Nephron progenitor cell (in vitro differentiated cells): ENCODE measurements around the gene SLC39A7.
A peak's percentile ranks its signal among the peaks of the same experiment; 100 is the strongest.

ENCODE experiments used
- DNase-seq: peaks from one replicate; pipeline ENCODE4 v3.0.0; 2021
- H3K27ac Mint-ChIP-seq: 2 replicates; pipeline ENCODE4 v1.8.0; 2021; ENCODE audit warnings: mild to moderate bottlenecking, moderate library complexity, mixed read lengths
- H3K27me3 Mint-ChIP-seq: 2 replicates; pipeline ENCODE4 v1.8.0; 2021; ENCODE audit warnings: mild to moderate bottlenecking, low read depth, mixed read lengths; ENCODE audit not compliant: poor library complexity
- H3K36me3 Mint-ChIP-seq: 2 replicates; pipeline ENCODE4 v1.8.0; 2021; ENCODE audit warnings: low read depth, mixed read lengths
- H3K4me1 Mint-ChIP-seq: 2 replicates; pipeline ENCODE4 v1.8.0; 2021; ENCODE audit warnings: mixed read lengths
- H3K4me3 Mint-ChIP-seq: 2 replicates; pipeline ENCODE4 v1.8.0; 2021; ENCODE audit warnings: mild to moderate bottlenecking, moderate library complexity, mixed read lengths
- H3K9me3 Mint-ChIP-seq: 2 replicates; pipeline ENCODE4 v1.8.0; 2021; ENCODE audit warnings: mild to moderate bottlenecking, moderate library complexity, mixed read lengths
- CTCF ChIP-seq: fragments of 200-600 bp; sonication (generic); IDR thresholded peaks from 2 replicates; pipeline ENCODE4 v1.5.0; 2021; ENCODE audit warnings: antibody characterized with exemption

The SLC39A7 gene

DNA sequence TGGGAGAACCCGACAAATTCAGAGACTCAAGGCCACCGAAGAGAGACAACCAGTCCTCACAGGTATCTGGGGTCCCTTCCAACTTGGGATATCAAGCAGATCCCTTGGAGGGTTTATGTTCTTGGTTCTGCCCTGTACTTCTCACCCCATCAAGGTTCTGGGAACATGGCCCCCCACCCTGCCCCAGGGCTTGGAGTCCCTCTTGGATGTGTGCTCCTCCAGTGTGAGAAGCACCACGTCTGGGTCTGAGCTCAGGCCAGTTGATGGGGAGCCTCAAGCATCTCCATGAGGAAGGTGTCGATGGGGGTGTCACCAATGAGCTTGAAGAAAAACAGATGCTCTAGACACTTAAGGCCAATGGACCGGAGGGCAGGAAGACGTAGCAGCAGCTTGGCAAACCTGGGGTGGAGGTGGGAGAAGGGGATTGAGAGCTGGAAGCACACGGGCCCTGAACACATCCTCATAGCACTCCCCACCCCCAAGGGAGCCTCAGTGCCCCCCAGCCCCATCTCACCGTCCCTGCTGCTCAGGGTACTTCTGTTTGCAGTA lies 6.2 kb upstream of the SLC39A7 start:
- H3K4me3 Mint-ChIP-seq = no peak overlapping the region
- no peak for TF ChIP-seq CTCF
- H3K9me3 Mint-ChIP-seq = no peaks in the 10 kb centered on the region
- no peak for DNase-seq
- no peak overlapping the region for H3K27ac Mint-ChIP-seq
- peaks cover 63% of the 10 kb centered on the region for H3K27me3 Mint-ChIP-seq
- H3K36me3 Mint-ChIP-seq = peaks cover 37% of the 10 kb centered on the region
- H3K4me1 Mint-ChIP-seq = peaks cover 83% of the 10 kb centered on the region

GRCh38 chr6:33195304-33196165 lies 5.1 kb upstream of the SLC39A7 start:
- no peak for TF ChIP-seq CTCF
- Mint-ChIP-seq H3K27me3 (peaks cover 53% of the 10 kb centered on the region), H3K4me3 (peak overlapping the region; percentile 36), H3K27ac (no peak overlapping the region), H3K36me3 (peaks cover 37% of the 10 kb centered on the region), H3K9me3 (no peaks in the 10 kb centered on the region), H3K4me1 (peaks cover 75% of the 10 kb centered on the region)
- peak; percentile 63 for DNase-seq

DNA sequence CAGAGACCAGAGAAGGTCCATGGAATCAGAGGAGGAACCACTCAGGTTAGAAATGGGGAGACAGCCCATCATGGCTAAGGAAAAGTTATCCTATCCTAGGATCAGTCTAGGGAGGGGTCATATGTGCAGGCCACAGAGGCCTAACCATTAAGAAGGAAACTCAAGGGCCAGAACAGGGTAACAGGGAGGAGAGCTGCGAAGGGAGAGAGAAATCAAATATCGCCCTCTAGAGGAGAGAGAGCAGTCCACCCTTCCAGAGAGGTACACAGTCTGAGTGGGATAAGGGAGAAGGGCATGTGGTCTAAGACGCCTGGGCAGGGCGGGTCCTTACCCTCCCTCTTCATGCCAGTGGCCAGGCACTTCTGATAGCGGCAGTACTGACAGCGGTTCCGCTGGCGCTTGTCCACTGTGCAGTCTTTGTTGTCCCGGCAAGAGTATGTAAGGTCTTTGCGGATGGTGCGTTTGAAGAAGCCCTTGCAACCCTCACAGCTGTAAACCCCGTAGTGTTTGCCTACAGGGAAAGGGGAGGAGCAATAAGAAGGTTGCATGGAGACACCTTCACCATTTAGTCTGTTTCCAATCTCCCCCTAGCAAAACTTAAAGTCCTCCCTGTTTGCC lies 3.1 kb upstream of the SLC39A7 start:
- H3K9me3 Mint-ChIP-seq = no peaks in the 10 kb centered on the region
- DNase-seq = peak; percentile 40
- peak overlapping the region; percentile 99 for H3K4me3 Mint-ChIP-seq
- peaks cover 33% of the 10 kb centered on the region for H3K27me3 Mint-ChIP-seq
- peaks cover 48% of the 10 kb centered on the region for H3K36me3 Mint-ChIP-seq
- TF ChIP-seq CTCF = peak; percentile 66
- H3K27ac Mint-ChIP-seq = no peak overlapping the region
- H3K4me1 Mint-ChIP-seq = peaks cover 76% of the 10 kb centered on the region

DNA sequence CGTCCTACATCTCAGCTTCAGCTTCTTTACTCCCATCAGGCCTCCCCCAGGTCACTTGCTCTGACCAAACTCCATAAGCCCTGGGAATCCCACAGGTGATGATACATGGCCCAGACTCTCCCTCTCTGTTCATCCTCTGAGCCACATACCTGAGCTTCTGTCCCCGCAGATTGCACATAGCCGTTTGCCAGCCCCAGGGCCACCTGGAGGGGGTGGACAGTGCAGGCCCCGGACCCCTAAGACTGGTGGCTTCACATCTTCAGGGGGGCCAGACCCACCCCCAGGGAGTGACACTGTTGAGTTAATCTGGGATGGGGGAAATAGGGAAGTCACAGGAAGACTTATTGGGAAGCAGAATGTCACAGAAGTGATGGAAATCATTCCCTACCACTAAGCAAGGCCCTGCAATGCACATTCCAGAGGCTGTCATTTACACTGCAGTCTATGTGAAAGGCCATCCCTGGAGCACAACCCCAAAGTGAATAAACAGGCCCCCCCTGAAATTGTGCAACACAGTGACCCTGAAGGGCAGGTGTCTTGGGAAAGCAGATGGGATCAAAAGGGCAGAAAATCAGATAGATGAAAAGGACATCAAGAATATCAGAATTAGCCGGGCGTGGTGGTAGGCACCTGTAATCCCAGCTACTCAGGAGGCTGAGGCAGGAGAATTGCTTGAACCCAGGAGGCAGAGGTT lies 2.4 kb upstream of the SLC39A7 start:
- H3K27me3 Mint-ChIP-seq = peaks cover 25% of the 10 kb centered on the region
- no peak for TF ChIP-seq CTCF
- no peak for DNase-seq
- no peaks in the 10 kb centered on the region for H3K9me3 Mint-ChIP-seq
- peak overlapping the region; percentile 80 for H3K27ac Mint-ChIP-seq
- peaks cover 79% of the 10 kb centered on the region for H3K4me1 Mint-ChIP-seq
- peak overlapping the region; percentile 99 for H3K4me3 Mint-ChIP-seq
- H3K36me3 Mint-ChIP-seq = peaks cover 56% of the 10 kb centered on the region

GRCh38 chr6:33198853-33199436 lies 1.7 kb upstream of the SLC39A7 start:
- Mint-ChIP-seq H3K36me3 (peaks cover 54% of the 10 kb centered on the region), H3K4me3 (peak overlapping the region; percentile 99), H3K27me3 (peaks cover 21% of the 10 kb centered on the region), H3K27ac (peak overlapping the region; percentile 86), H3K9me3 (no peaks in the 10 kb centered on the region), H3K4me1 (peaks cover 85% of the 10 kb centered on the region)
- no peak for DNase-seq
- TF ChIP-seq CTCF = no peak
